DND-41 (cell line): ENCODE data around the gene SPRY4.
"Not testable (repeated sequence)": the region's sequence is repeated elsewhere in the genome, so short reads cannot be mapped to it uniquely, and the experiment has no call there.

Source experiments
- ATAC-seq: fragments of 200-7000 bp; cut with Tn5 transposase; 3 replicates; pipeline ENCODE4 v1.9.1; 2021; ENCODE audit warnings: low read depth; ENCODE audit not compliant: insufficient read depth
- DNase-seq: peaks from one replicate; pipeline ENCODE4 v3.0.0-alpha.2; 2020
- H2AFZ ChIP-seq: 2 replicates; pipeline ENCODE4 v1.6.0; 2012; ENCODE audit warnings: low read depth, low read length
- H3K27ac ChIP-seq: 2 replicates; pipeline ENCODE4 v1.5.1; 2012; ENCODE audit warnings: low read length, inconsistent platforms
- H3K27me3 ChIP-seq: fragments of 200-600 bp; sonication (generic); 2 replicates; pipeline ENCODE4 v1.6.0; 2012; ENCODE audit warnings: low read length, mild to moderate bottlenecking, inconsistent platforms; ENCODE audit not compliant: insufficient read depth, poor library complexity
- H3K36me3 ChIP-seq: 2 replicates; pipeline ENCODE4 v1.5.1; 2012; ENCODE audit warnings: low read length, inconsistent platforms; ENCODE audit not compliant: insufficient read depth
- H3K4me1 ChIP-seq: 2 replicates; pipeline ENCODE4 v1.5.1; 2012; ENCODE audit warnings: mild to moderate bottlenecking, low read length; ENCODE audit not compliant: insufficient read depth
- H3K4me2 ChIP-seq: 2 replicates; pipeline ENCODE4 v1.6.0; 2012; ENCODE audit warnings: mild to moderate bottlenecking, moderate library complexity, low read length, inconsistent platforms; ENCODE audit not compliant: insufficient read depth
- H3K4me3 ChIP-seq, 2 experiments: fragments of 200-600 bp in 1 of 2; shearing (Covaris generic) in 1 of 2; 2 replicates each; pipeline ENCODE4 v1.5.1; 2012 to 2016; ENCODE audit warnings: inconsistent platforms in 2 of 2, low read length in 2 of 2, mild to moderate bottlenecking in 2 of 2, low read depth in 1 of 2, moderate library complexity in 1 of 2
- H3K79me2 ChIP-seq: 2 replicates; pipeline ENCODE4 v1.6.0; 2012; ENCODE audit warnings: low read length, inconsistent platforms; ENCODE audit not compliant: insufficient read depth
- H3K9ac ChIP-seq: 2 replicates; pipeline ENCODE4 v1.6.0; 2012; ENCODE audit warnings: low read depth, mild to moderate bottlenecking, inconsistent platforms, low read length, moderate library complexity
- H3K9me3 ChIP-seq: 2 replicates; pipeline ENCODE4 v1.5.1; 2012; ENCODE audit warnings: low read length, moderate library complexity, mild to moderate bottlenecking, inconsistent platforms; ENCODE audit not compliant: insufficient read depth, severe bottlenecking
- H4K20me1 ChIP-seq: 2 replicates; pipeline ENCODE4 v1.6.0; 2012; ENCODE audit warnings: low read length; ENCODE audit not compliant: insufficient read depth
- EZH2 ChIP-seq: IDR thresholded peaks from 3 replicates; pipeline ENCODE4 v1.6.1; 2012; ENCODE audit warnings: borderline replicate concordance, low read depth, mild to moderate bottlenecking, moderate library complexity, low read length, inconsistent platforms; ENCODE audit not compliant: severe bottlenecking
- TF ChIP-seq, protein P1 (sequence below): IDR thresholded peaks from 2 replicates; pipeline ENCODE4 v1.5.1; 2012; ENCODE audit warnings: borderline replicate concordance, low read length, moderate library complexity, mild to moderate bottlenecking; ENCODE audit not compliant: poor library complexity, severe bottlenecking; ENCODE audit errors: extremely low read depth

Gene SPRY4

DNA sequence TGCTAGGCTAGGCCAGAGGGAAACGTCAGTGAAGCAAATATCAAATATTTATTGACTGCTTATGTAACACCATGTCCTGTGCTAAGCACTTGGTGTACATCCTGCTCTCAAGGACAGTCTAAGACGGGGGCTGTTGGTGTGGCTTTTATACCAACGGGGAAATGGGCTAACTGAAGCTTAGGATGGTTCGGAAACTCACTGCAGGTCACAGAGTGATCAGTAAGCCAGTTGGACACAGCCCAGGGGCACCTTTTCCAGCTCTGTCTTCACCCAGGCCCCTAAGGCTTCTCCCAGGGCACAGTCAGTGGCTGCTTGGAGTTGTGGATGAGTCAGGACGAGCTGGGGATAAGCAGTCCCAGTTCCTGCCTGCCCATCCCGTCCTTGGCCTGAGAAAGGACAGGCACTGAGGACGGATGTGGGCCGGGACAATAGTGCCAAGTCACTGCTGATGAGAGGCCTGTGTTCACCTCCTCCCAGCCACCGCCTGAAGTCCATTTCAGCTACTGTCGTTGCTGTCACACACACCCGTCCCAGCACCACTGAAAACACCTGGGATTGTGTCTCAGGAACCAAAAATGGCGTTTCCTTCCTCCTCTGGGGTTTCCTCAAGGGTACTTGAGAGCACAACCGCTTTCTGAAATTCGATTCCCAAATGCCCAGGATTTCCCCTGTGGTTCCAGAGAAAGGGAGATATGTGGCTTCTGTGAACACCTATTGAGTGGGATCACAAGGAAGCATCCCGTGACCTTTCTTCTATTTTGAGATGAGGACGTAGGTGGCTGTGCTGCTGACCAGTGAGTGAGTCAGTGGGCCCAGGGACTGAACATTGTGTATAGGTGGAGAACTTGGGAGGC, 17.5 kb upstream of the SPRY4 start:
- Histone ChIP-seq H3K4me1 (no peaks in the 10 kb centered on the region), H3K9me3 (peaks cover 35% of the 10 kb centered on the region), H3K9ac (no peak overlapping the region), H2AFZ (no peak overlapping the region), H4K20me1 (no peaks in the 10 kb centered on the region), H3K27me3 (no peaks in the 10 kb centered on the region), H3K79me2 (no peaks in the 10 kb centered on the region), H3K4me3 (no peak overlapping the region), H3K4me2 (no peak overlapping the region), H3K27ac (no peak overlapping the region), H3K36me3 (no peaks in the 10 kb centered on the region)
- DNase-seq (no peak), ATAC-seq (no peak)
- TF ChIP-seq, protein P1, sequence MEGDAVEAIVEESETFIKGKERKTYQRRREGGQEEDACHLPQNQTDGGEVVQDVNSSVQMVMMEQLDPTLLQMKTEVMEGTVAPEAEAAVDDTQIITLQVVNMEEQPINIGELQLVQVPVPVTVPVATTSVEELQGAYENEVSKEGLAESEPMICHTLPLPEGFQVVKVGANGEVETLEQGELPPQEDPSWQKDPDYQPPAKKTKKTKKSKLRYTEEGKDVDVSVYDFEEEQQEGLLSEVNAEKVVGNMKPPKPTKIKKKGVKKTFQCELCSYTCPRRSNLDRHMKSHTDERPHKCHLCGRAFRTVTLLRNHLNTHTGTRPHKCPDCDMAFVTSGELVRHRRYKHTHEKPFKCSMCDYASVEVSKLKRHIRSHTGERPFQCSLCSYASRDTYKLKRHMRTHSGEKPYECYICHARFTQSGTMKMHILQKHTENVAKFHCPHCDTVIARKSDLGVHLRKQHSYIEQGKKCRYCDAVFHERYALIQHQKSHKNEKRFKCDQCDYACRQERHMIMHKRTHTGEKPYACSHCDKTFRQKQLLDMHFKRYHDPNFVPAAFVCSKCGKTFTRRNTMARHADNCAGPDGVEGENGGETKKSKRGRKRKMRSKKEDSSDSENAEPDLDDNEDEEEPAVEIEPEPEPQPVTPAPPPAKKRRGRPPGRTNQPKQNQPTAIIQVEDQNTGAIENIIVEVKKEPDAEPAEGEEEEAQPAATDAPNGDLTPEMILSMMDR: no peak
- TF ChIP-seq EZH2: no peak

DNA sequence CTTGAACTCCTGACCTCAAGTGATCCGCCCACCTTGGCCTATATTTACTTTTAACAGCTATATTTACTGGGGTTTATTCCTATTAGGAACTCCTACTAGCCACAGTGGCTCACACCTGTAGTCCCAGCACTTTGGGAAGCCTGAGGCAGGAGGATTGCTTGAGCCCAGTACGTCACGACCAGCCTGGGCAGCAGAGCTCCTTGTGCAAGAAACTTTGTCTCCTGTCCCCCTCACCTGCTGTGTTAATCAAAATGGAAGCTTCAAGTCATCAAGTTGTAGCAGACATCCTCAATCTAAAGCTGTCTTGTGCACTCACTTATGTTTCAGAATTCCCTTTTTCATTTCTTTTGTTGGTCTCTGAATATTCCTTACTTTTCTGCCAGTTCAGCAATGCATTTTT, 15.0 kb upstream of the SPRY4 start:
- no peaks in the 10 kb centered on the region for H3K27me3 ChIP-seq
- H3K4me3 ChIP-seq: no peak overlapping the region
- H3K36me3 ChIP-seq: no peaks in the 10 kb centered on the region
- no peaks in the 10 kb centered on the region for H3K4me1 ChIP-seq
- H3K79me2 ChIP-seq: no peaks in the 10 kb centered on the region
- no peak overlapping the region for H3K27ac ChIP-seq
- H3K4me2 ChIP-seq: no peak overlapping the region
- peaks cover 22% of the 10 kb centered on the region for H3K9me3 ChIP-seq
- H3K9ac ChIP-seq: no peak overlapping the region
- TF ChIP-seq EZH2: no peak
- TF ChIP-seq, protein P1: no peak
- no peak for ATAC-seq
- no peak for DNase-seq
- no peaks in the 10 kb centered on the region for H4K20me1 ChIP-seq
- H2AFZ ChIP-seq: no peak overlapping the region

DNA sequence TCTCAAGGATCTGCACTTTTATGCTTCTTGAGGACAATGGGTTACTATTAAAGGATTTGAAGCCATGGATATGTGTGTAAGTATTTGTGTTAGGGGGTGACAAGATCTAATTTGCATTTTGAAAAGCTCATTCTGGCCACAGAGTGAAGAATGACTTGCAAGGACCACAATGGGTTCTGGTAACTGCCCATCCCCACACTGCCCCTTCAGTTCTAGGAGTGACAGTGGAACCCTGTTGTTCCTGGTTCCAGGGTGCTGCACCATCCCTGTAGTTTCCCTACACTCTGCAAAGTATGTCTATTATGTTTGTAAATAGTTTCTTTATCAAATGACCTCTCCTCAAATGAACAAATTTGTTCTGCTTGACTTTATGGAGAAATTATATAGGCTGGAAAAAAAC, 9.7 kb upstream of the SPRY4 start:
- TF ChIP-seq EZH2: no peak
- TF ChIP-seq, protein P1: no peak
- no peaks in the 10 kb centered on the region for H3K4me1 ChIP-seq
- H3K79me2 ChIP-seq: no peaks in the 10 kb centered on the region
- H2AFZ ChIP-seq: no peak overlapping the region
- H3K9ac ChIP-seq: no peak overlapping the region
- no peaks in the 10 kb centered on the region for H4K20me1 ChIP-seq
- ATAC-seq: no peak
- H3K4me3 ChIP-seq: no peak overlapping the region
- no peak overlapping the region for H3K4me2 ChIP-seq
- DNase-seq: no peak
- H3K27me3 ChIP-seq: no peaks in the 10 kb centered on the region
- H3K36me3 ChIP-seq: no peaks in the 10 kb centered on the region
- H3K27ac ChIP-seq: no peak overlapping the region
- no peaks in the 10 kb centered on the region for H3K9me3 ChIP-seq

DNA sequence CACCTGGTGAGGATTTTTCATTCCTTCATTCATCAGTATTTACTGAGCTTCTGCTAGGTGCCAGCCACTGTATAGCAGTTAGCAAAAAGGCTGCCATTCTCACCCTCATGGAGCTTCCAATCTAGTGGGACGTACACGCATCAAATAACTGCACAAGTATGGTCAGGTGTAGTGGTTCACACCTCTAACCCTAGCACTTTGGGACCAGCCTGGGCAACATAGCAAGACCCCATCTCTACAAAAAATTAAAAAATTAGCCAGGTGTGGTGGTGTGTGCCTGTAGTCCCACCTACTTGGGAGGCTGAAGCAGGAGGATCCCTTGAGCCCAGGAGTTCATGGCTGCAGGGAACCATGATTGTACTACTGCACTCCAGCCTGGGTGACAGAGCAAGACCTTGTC, 8.9 kb upstream of the SPRY4 start:
- H3K9ac ChIP-seq, H3K4me2 ChIP-seq, H3K4me3 ChIP-seq, H3K27ac ChIP-seq, DNase-seq, ATAC-seq, H3K9me3 ChIP-seq, H3K36me3 ChIP-seq, H2AFZ ChIP-seq, H3K79me2 ChIP-seq, H3K27me3 ChIP-seq, H4K20me1 ChIP-seq, H3K4me1 ChIP-seq: not testable (repeated sequence)
